ENCODE measurements around the gene FOXRED1.
"Not testable (repeated sequence)": the region's sequence is repeated elsewhere in the genome, so short reads cannot be mapped to it uniquely, and the experiment has no call there.

DNA sequence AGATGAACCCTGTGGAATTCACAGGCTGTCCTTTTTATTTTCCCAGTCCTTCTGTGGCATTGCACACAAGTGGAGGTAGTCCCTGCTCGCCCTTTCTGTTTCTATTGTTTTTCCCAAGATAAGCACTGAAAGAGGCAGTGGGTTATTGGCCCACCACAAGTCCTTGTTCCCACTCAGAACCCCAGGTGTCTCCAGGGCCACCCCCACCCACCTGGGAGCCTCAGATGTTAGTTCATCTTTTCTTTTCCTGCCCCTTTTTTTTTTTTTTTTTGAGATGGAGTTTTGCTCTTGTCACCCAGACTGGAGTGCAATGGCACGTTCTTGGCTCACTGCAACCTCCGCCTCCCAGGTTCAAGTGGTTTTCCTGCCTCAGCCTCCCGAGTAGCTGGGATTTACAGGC lies 39.8 kb downstream of the FOXRED1 start:
- not testable (repeated sequence) for TF ChIP-seq TARDBP (IDR thresholded peaks at IDR 0.05); FOXM1 (IDR thresholded peaks at IDR 0.05; ENCODE audit: borderline replicate concordance); SP1 (IDR thresholded peaks at IDR 0.05); ELF4 (IDR thresholded peaks at IDR 0.05); SUZ12 (IDR thresholded peaks at IDR 0.05); FOXA1 (IDR thresholded peaks at IDR 0.05); BHLHE40 (IDR thresholded peaks at IDR 0.05; ENCODE audit: borderline replicate concordance); FOXK2 (IDR thresholded peaks at IDR 0.05)
- TF ChIP-seq, protein P1, sequence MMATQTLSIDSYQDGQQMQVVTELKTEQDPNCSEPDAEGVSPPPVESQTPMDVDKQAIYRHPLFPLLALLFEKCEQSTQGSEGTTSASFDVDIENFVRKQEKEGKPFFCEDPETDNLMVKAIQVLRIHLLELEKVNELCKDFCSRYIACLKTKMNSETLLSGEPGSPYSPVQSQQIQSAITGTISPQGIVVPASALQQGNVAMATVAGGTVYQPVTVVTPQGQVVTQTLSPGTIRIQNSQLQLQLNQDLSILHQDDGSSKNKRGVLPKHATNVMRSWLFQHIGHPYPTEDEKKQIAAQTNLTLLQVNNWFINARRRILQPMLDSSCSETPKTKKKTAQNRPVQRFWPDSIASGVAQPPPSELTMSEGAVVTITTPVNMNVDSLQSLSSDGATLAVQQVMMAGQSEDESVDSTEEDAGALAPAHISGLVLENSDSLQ (IDR thresholded peaks at IDR 0.05): not testable (repeated sequence)

All from HEK293T (cell line).